VCaP (cell line): ENCODE data around the gene MDN1.

Experiments used
- H3K27ac ChIP-seq: fragments of 450-650 bp; 2 replicates; pipeline ENCODE4 v1.5.1; 2017
- CTCF ChIP-seq: fragments of 450-650 bp; conservative IDR thresholded peaks from 2 replicates; pipeline ENCODE4 v1.5.1; 2017; ENCODE audit warnings: mild to moderate bottlenecking, moderate library complexity

Gene MDN1

GRCh38 chr6:89619567-89619966, 200.0 kb downstream of the MDN1 start:
- TF ChIP-seq CTCF: no peak
- no peak overlapping the region for H3K27ac ChIP-seq

GRCh38 chr6:89618026-89618425, 201.6 kb downstream of the MDN1 start:
- no peak for TF ChIP-seq CTCF

GRCh38 chr6:89616531-89616930, 203.1 kb downstream of the MDN1 start:
- no peak overlapping the region for H3K27ac ChIP-seq
- no peak for TF ChIP-seq CTCF

More at GRCh38 chr6:89618026-89618425, 201.6 kb downstream of the MDN1 start:
- no peak overlapping the region for H3K27ac ChIP-seq

GRCh38 chr6:89615882-89616281, 203.7 kb downstream of the MDN1 start:
- no peak for TF ChIP-seq CTCF
- H3K27ac ChIP-seq: no peak overlapping the region

- TF ChIP-seq CTCF: no peak
- no peak overlapping the region for H3K27ac ChIP-seq
Measured at GRCh38 chr6:89613790-89614189, 205.8 kb downstream of the MDN1 start.

GRCh38 chr6:89612121-89612520, 207.5 kb downstream of the MDN1 start:
- TF ChIP-seq CTCF: no peak
- H3K27ac ChIP-seq: no peak overlapping the region

GRCh38 chr6:89611666-89612065, 207.9 kb downstream of the MDN1 start:
- H3K27ac ChIP-seq: no peak overlapping the region
- no peak for TF ChIP-seq CTCF
